Renal cortical epithelial cell (primary cell): ENCODE results near the gene PALM. TPM values are rescaled to one million over a fixed set of nuclear protein-coding genes. Genes with fewer than 3 reads are reported as not detected.
A peak's percentile ranks its signal among the peaks of the same experiment; 100 is the strongest.
"Not testable (repeated sequence)": the region's sequence is repeated elsewhere in the genome, so short reads cannot be mapped to it uniquely, and the experiment has no call there.

Experiments
- DNase-seq: peaks from one replicate; pipeline ENCODE4 v3.0.0-alpha.2; 2011; ENCODE audit warnings: low read depth
- total RNA-seq: library from RNA; depleted of rRNA; stranded (reverse); fragments of >200 nt; gene quantifications from 2 replicates; pipeline ENCODE4 v1.2.3, GENCODE V29; 2014

PALM gene
- total RNA-seq, 1 donor from 2014 or later = 45.4 TPM

DNA sequence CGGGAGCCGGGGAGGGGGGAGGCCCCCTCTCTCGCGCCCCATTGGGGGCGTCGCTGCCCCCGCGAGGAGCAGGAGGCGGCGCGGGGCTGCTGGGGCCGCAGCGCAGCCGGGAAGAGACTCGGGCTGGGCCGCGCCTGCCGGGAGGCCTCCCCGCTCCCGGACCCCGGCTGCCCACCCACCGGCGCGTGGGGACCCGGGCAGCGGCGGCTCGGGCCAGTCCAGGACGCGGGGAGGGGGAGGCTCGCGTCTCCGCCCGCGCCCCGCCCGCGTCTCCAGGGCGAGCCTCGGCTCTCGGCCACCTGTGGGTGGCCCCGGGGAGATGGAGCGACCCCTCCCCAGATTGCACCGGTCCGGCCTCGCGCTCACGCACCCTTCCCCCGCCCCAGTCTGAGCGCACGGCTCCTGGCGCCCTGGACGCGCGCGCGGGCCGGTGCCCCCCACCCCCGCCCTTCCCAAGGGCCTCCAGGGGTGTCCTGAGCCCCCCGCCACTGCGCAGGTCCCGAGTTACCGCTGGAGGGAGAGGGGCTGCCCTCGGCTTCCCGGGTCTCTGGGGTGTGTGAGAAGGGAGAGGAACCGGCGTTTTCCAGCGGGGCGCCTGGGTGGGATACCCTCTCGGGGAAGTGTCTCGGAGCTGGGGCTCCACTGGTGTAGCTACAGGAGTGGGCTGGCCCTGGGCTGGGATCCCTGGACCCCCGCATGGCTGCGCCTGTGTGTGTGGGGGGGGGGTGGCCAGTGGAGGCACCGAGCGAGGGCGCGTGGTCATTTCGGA is 645 bp downstream of the PALM start:
- no peak for DNase-seq

DNA sequence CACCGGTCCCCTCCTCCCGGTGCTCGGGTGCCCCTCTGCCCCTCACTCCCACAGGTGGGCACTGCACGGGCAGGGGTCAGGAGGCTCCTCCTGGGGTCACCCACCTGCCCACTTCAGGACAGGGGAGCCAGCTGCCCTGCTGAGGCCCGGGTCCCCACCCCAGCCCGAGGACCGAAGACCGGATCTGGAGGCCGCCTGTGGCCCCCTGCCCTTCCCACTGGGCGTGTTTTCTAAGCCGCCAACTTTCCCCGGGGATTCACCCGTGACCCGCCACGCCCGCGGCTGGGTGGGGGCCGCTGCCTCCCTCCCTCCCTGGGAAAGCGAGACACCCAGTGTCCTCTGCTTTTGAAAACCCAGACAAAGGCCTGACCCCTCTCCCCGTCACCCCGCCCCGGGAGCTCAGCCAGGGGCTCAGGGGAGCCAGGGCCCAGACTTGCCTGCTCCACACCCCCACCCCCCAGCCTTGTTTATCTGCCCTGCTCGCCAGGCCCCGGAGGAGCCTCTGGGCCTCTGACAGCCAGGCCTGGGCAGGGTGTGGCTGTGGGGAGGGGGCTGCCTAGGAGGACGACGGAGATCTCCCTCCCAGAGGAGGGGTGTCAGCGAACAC is 1.3 kb downstream of the PALM start:
- DNase-seq = no peak

DNA sequence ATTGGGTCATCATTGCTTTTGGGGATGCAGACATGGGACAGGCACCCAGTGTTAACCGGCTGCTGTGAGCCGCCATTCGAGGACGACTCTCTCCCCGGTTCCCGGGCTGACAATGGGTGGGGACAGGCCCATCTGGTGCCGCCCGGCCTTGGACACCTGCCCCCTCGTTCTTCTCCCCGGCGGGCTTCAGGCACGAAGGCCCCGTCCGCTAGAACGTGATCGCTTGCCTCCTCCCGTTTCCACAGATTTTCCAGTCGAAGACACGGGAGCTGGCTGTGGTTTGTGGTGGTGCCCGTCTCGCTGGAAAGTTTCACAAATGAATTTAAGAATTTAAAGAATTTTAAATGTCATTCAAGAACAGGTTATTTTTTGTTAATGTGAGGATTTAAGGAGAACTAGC is 2.0 kb downstream of the PALM start:
- DNase-seq = peak; percentile 21

DNA sequence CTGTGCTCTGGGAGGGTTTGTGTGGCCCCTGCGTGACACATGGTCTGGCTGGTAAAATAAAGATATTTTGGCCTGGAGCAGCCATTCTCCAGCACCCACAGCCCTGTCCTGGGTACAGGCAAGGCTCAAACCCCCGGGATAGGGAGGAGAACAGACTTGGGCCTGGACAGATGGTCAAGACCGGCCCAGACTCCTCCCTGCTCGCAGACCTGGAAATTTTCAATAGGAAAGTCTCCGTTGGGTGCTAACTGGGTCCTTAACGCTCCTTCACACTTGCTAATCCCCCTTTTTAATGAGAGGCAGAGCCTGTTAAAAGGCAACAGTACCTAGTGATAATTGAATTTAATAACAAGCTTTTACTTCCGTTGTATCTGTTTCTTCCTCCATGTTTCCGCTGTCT is 2.5 kb downstream of the PALM start:
- no peak for DNase-seq

DNA sequence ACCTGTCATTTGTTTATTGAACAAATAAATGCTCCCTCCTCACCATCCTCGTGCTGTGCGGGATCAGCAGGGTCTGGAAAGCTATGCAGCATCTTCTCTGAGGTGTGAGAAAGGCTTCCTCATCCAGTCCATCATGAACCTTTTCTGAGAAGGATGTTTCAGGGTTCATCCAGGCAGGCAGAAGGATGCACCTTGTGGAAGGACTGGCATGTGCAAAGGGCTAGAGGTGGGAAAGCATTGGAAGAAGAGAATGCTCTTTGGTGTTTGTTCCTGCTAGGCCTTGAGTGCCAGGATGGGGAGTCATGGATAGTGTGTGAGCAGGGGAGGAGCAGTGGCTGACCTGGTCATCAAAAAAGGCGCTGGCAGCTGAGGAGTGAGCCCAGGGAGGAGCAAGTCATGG is 6.6 kb downstream of the PALM start:
- DNase-seq = no peak

DNA sequence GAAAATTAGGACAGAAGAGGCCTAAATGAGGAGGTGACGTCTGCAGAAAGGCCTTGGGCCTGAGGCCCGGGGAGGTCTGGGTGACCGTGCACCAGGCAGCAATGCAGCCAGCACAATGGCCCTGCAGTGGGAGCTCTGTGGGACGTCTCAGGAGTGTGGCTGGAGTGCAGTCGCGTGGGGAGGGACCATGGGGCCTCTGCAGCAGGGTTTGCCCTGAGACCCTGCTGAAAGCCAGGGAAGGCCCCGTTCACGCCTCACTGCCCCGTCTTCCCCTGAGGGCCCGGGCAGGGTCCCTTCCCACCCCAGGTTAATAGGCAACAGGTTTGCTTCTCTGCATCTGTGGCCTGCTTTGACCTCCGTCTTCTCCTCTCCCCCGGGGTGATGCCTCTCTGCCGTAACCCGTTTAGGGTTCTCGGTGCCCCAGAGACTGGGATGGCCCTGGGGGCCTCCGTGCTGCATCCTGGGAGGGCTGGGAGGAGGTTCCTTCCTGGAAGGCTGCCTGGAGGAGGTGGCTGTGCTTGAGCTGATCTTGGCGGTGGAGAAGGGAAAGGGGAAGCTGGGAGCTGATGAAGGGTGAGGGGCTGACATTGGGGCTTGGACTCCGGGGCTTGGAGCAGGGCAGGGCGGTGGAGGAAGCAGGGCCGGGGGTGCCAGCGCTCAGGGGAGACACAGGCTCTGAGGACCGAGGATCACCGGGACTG is 9.7 kb downstream of the PALM start:
- no peak for DNase-seq

DNA sequence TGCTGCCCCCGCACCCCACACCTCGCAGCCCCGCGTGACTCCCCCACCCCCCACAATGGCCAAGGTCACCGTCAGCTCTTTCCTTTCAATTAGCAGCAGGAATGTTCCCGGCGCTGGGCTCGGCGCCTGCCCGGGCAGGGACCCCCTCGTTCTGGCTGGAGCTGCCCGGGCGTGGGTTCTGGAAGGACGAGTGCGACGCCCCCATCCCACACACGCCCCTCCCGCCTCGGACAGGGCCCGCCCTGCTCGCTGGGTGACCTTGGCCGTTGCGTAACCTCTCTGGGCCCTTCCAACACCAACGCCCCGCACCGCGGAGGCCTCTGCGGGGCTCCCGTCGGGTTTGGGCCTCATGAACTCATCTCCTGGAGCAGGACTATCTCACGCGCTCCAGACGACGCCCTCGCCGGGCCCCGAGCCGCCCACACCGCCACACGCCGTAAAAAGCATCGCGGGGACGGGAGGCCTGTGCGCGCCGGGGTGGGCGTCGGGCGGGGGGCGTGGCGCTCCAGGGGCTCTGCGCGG is 10.3 kb downstream of the PALM start:
- no peak for DNase-seq

DNA sequence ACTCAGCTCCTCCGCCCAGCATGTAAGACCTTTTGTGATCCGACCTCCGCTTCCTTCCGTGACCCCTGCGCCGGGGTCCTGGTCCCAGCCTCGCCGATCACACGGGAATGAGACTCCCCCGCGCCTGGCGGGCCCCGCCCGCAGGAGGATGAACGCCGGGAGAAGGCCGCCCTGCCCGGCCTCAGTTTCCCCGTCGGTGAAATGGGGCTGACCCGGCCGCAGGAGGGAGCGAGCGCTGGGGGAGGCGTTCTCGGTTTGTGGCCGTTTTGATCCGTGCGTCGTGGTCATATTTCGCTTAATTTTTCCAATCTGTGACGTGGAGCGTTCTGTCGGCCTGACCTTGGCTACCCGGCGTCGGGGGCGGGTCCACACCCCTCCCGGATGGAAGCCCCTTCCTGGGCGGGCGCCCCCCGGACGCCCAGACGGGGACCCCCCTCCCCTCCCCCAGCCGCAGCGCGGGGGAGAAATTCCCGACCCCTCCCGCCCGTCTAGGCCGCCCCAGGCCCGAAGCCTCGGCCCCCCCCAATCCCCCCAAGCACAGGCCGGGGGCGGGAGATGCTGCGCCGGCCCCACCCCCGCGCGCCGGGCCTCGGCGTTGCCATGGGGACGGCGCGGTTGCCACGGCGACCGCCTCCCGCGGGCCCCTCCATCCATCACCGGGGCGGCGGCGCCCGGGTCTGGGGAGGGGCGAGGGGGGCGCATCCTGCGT is 11.1 kb downstream of the PALM start:
- DNase-seq = no peak

DNA sequence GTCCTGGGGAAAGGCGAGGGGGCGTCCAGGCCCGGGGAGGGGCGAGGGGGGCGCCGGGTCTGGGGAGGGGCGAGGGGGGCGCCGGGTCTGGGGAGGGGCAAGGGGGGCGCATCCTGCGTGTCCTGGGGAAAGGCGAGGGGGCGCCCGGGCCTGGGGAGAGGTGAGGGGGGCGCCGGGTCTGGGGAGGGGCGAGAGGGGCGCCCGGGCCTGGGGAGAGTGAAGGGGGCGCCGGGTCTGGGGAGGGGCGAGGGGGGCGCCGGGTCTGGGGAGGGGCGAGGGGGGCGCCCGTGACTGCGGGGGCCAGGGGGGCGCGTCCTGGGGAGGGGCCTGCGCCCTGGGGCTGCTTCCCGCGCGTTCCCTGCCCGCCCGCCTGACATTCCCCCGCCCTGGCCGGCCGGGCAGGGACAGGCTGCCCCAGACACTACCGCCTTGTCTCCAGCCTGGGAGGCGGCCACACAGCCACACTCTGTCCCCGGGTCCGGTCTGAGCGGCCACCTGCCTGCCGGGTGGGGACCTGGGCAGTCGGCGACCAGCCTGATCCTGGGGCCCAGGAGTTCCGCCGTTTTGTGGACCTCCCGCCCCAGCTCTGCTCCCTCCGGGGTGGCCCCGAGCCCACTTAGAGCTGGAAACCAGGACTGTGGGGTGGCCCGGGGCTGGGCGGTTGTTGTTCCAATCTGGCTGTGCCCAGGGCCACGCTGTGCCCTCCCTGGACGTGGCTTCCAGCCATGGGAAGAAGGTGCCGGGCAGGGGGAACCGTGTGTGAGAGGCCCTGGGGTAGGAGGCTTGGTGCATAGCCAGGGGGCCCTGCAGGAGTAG is 11.8 kb downstream of the PALM start:
- no peak for DNase-seq

DNA sequence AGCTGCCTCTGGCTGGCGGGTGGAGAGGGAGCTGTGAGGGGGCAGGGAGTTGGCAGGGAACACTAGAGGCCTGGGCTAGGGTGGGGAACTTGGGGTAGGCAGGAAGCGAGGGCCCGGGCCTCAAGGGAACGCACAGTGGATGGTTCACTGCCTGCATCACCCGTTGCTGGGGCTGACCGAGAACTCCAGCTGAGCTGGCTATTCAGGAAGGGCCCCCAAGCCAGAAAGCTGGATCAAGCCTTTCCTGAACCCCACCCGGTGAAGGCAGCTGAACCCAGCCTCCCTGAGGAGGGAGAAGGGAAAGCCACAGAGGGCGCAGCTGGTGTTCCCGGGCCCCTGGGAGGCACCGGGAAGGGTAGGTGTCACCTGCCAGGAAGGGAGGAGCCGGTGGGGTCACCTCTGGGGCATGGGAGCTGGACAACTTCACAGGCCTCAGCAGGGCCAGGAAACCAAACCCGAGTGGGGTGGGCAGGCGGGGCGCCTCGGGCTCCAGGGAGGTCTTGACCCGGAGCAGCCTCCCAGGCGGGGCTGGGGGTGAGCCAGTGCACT is 13.9 kb downstream of the PALM start:
- DNase-seq = no peak

DNA sequence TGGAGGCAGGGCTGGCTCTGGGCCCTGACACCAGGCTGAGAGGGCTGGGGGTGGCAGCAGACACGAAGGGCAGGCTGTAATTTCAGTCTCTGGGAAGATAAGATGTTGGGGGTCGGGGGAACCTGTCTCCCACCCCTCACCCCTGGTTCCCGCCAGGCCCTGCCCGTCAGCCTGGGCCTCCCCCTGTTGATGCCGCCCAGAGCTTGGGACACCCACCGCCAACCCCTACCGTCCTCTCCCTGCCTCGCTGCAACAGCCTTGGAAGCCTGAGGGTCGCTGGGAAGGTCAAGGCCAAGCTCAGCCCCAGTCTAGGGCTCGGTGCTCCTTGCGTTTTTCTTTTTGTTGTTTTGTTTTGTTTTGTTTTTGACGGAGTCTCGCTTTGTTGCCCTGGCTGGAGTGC is 14.5 kb downstream of the PALM start:
- no peak for DNase-seq

DNA sequence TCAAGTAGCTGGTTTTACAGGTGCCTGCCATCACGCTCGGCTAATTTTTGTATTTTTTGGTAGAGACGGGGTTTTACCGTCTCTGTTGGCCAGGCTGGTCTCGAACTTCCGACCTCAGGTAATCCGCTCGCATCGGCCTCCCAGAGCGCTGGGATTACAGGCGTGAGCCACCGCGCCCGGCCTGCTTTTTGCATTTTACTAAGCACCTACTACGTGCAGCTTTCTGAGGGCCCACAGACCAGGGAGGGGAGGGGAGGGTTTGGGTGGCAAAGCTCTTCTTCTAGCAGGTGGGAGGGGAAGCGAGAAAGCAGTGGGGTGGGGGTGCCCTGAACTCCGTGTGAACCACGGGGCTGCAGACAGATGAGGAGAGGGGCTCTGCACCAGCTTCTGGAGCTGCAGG is 15.0 kb downstream of the PALM start:
- DNase-seq = no peak

DNA sequence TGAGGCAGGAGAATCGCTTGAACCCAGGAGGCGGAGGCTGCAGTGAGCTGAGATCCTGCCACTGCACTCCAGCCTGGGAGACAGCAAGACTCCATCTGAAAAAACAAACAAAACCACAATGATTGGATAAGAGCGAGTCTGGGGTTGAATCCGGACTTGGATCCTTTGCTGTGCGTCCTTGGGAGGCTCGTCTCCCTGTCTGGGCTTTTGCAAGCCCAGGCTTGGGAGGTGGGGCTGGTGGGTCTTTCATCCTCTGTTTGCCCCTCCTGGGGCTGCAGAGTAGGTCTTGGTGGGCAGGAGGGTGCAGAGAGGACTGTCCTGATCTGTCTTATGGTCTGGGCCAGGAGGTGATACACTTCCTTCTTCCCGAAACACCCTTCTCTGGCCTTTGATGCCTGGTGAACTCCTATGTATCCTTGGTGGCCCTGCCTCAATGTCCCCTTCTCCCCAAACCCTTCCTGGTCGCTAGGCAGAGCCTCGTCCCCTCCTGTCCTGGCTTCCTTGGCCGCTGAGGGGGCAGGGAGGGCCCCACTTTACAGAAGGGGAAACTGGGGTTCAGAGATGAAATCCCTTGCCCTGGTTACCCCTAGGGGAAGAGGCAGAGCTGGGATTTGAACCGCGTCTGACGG is 16.8 kb downstream of the PALM start:
- no peak for DNase-seq

DNA sequence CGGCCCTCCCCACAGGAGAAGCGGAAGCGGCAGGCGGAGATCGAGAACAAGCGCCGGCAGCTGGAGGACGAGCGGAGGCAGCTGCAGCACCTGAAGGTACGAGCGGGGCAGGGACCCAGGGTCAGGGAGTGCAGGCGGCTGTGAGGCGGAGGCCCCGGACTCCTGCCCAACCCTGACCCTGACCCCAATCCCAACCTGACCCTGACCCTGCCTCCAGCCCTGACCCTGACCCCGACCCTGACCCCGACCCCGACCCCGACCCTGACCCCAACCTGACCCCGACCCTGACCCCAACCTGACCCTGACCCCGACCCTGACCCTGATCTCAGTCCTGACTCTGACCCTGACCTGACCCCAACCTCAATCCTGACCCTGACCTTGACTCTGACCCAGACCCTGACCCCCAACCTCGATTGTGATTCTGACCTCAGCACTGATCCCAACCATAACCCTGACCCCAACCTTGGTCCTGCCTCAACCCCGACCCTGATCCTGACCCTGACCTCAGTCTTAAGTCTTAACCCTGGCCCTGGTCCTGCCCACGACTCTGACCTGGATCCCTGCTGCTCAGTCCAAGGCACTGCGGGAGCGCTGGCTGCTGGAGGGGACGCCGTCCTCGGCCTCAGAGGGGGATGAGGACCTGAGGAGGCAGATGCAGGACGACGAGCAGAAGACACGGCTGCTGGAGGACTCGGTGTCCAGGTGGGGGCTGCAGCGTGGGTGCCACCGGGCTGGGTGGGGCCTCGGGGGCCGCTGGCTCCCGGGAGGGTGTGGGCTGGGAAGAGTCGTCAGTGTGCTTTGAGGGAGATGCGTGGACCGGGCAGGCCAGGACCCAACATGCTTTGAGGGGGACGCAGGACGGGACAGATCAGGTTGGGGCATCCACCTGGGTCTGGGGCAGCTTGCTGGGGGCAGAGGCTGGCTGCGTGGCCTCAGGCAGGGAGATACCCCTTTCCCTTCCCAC is 18.5 kb downstream of the PALM start:
- DNase-seq = no peak

DNA sequence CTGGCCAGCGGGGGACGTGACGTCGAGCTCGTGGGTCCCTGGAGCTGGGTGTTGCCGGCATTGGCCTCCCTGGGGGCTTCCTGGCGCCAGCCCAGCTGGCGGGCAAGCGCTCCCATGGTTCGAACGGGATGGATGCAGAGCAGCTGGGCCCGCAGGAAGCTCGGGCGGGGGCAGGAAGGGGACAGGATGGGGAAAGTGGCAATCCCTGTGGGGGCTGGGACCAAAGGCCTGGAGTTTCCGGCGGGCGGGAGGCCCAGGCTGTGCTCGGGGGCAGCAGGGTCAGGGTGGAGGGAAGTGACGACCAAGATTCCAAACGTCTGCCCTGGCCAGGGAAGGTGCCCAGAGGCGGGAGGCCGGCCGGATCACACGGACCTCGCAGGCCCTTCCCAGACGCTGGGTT is 19.3 kb downstream of the PALM start:
- no peak for DNase-seq

DNA sequence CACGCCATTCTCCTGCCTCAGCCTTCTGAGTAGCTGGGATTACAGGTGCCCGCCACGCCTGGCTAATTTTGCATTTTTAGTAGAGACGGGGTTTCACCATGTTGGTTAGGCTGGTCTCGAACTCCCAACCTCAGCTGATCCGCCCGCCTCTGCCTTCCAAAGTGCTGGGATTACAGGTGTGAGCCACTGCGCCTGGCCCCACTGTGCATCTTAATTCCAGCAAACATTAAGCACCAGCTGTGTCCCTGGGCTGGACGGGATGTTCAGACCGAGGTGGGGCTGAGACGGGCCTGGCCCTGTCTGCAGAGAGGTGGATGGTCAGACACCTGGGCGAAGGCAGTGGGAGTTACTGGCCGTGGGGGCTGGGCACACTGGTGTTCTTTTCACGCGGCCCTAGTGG is 20.8 kb downstream of the PALM start:
- not testable (repeated sequence) for DNase-seq

DNA sequence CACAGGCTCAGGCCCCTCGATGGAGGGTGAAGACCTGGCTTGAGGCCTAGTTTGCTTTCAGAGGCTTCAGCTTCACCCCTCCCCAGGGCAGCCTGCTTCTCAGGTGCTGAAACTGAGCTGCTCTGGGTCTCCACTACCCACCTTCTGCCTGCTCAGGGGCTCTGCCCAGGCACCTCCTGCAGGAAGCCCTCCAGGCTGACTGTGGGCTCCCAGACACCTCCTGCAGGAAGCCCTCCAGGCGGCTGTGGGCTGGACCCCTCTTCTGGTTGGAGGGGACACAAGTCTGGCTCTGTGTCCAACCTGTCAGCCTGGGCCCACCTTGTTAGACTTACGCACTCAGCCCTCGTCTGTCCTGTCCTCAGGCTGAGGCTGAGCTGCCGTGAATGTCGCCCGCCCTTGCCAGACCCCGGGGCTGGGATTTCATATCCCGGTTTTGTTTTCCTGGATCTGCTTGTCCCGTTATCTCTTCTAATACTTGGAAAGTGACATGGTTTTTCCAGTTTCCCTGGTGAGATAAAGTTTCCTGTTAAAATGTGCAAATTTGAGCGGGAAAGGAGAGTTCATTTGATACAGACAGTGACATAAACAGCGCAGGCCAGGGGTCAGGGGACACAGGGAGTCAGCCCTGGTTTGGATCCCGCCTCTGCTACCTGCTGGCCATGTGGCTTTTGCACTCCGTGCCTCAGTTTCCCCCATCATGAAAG is 21.4 kb downstream of the PALM start:
- DNase-seq = no peak

DNA sequence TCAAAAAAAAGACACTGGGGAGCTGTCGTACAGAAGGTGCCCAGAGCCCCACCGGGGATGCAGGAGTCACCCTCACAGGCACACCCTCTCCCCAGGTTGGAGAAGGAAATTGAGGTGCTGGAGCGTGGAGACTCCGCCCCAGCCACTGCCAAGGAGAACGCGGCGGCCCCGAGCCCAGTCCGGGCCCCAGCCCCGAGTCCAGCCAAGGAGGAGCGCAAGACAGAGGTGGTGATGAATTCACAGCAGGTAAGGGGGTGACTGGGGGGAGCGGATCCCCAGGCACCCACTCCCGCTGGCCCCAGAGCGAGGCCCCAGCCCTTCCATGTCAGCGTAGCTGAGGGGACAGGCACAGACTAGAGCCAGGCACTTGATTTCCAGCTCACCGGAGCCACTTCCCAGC is 22.3 kb downstream of the PALM start:
- no peak for DNase-seq
